Measurements from ENCODE around the gene PAWR.

The PAWR gene

DNA sequence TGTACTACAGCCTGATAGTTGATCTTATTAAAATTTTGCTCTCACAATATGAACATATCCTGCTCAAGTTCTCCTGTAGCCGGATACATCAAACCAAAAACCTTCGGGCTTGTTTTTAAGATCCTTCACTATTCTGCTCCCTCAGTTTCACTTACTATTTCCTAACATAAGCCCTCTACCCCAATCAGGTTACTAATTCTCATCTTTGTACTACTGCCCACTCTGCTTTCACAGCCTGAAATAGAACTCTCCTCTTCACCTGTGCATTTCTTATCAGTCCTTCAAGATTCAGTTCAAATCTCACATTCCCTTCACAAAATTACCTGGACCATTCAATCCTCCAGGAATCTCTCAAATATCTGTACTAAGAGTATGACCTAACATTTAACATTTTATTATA, 14.2 kb downstream of the PAWR start:
- no peak overlapping the region for H3K27ac ChIP-seq
- TF ChIP-seq, protein P1, sequence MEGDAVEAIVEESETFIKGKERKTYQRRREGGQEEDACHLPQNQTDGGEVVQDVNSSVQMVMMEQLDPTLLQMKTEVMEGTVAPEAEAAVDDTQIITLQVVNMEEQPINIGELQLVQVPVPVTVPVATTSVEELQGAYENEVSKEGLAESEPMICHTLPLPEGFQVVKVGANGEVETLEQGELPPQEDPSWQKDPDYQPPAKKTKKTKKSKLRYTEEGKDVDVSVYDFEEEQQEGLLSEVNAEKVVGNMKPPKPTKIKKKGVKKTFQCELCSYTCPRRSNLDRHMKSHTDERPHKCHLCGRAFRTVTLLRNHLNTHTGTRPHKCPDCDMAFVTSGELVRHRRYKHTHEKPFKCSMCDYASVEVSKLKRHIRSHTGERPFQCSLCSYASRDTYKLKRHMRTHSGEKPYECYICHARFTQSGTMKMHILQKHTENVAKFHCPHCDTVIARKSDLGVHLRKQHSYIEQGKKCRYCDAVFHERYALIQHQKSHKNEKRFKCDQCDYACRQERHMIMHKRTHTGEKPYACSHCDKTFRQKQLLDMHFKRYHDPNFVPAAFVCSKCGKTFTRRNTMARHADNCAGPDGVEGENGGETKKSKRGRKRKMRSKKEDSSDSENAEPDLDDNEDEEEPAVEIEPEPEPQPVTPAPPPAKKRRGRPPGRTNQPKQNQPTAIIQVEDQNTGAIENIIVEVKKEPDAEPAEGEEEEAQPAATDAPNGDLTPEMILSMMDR (conservative IDR thresholded peaks at IDR 0.05) = no peak
- no peak for TF ChIP-seq ZFX (IDR thresholded peaks at IDR 0.05)

DNA sequence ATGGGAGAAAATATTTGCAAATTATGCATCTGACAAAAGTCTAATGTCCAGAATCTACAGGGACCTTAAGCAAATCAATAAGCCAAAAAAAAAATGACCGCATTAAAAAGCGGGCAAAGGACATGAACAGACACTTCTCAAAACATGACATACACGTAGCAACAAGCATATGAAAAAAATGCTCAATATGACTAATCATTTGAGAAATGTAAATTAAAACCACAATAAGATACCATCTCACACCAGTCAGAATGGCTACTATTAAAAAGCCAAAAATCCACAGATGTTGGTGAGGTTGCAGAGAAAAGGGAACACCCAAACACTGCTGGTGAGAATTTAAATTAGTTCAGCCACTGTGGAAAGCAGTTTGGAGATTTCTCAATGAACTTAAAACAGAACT, 16.1 kb downstream of the PAWR start:
- no peak overlapping the region for H3K27ac ChIP-seq
- TF ChIP-seq, protein P1 (conservative IDR thresholded peaks at IDR 0.05) = no peak
- TF ChIP-seq ZFX (IDR thresholded peaks at IDR 0.05) = no peak

DNA sequence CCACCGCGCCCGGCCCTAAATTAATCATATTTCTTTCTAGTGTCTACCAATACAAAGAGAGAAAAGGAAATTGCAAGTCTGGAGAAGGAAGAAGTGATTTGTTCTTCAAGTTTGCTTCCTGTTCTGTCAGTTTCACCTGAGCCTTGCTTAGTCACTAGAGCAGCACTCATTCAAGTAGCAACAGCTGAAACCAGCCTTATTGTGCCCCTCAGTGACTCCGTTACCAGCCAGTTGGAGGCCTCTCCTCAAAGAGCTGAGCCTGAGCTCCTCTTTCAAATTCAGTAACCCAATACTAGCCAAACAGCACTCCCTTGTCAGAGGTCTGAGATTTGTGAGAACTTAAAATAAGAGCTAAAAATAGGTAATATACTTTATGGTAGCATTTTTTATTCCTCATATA, 17.4 kb downstream of the PAWR start:
- H3K27ac ChIP-seq = no peak overlapping the region
- no peak for TF ChIP-seq ZFX (IDR thresholded peaks at IDR 0.05)
- TF ChIP-seq, protein P1 (conservative IDR thresholded peaks at IDR 0.05) = no peak

DNA sequence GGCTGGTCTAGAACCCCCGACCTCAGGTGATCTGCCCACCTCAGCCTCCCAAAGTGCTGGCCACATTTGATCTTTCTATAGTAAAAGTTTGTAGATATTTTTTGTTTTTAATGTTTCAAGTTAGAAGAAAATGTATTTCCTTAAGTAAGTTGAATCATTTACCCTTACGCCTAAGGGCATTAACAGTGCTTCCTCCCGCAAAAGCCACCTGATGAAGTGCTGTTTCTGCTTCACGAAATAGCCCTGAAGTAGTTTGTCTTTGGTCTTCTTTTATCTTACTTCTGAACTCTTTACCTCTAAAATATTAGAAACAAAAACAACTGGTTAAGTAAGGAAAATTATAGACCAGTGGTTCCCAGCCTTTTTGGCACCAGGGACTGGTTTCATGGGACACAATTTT, 22.7 kb downstream of the PAWR start:
- TF ChIP-seq, protein P1 (conservative IDR thresholded peaks at IDR 0.05) = no peak
- no peak for TF ChIP-seq ZFX (IDR thresholded peaks at IDR 0.05)
- H3K27ac ChIP-seq = no peak overlapping the region

DNA sequence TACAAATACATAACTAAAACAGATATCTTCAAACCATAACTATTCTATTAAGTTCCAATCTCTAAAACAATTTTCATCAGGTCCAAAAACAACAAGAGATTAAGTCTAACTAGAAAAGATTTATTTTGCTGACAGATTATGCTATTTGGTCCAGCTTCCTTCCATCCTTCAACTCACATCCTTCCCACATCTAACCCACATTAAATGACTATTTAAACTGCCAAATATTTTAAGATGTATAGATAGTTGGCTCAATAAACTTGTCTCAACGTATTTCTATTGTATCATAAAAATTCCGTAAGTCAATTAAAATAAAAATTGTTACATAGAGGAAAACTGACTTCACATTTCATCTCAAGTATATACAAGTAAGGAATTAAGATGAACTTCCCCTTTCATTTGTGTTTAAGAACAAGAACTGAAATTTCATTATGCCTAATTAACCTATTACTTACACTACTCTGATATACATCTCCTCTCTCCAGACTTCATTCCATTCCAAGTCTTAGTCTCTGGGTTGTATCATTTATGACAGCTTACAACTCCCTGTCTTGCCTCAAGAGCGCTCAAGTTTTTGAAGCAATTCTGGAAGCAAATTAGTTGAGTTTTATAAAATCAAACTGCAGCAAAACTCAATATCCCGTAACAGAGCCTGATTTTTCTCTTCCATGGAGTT, 25.4 kb downstream of the PAWR start:
- no peak overlapping the region for H3K27ac ChIP-seq

DNA sequence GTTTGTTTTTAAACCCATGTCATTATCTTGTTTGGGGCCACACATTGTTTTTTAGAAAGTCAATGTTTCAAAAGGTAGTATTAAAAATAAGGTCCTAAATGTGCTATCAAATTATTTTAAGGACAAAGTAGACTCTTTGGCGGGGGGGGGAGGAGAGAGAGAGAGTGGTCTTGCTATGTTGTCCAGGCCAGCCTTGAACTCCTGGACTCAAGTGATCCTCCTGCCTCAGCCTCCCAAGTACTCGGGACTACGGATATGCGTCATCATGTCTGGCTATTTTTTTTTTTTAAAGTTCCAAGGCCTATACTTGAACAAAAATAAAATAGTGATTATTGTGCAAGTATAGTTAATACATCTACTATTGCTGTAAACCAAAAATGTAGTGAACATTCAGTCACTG, 26.2 kb downstream of the PAWR start:
- TF ChIP-seq, protein P1 (conservative IDR thresholded peaks at IDR 0.05) = no peak
- TF ChIP-seq ZFX (IDR thresholded peaks at IDR 0.05) = no peak
- no peak overlapping the region for H3K27ac ChIP-seq

More for the DNA sequence above, 25.4 kb downstream of the PAWR start:
- TF ChIP-seq ZFX (IDR thresholded peaks at IDR 0.05) = no peak
- TF ChIP-seq, protein P1 (conservative IDR thresholded peaks at IDR 0.05) = no peak

DNA sequence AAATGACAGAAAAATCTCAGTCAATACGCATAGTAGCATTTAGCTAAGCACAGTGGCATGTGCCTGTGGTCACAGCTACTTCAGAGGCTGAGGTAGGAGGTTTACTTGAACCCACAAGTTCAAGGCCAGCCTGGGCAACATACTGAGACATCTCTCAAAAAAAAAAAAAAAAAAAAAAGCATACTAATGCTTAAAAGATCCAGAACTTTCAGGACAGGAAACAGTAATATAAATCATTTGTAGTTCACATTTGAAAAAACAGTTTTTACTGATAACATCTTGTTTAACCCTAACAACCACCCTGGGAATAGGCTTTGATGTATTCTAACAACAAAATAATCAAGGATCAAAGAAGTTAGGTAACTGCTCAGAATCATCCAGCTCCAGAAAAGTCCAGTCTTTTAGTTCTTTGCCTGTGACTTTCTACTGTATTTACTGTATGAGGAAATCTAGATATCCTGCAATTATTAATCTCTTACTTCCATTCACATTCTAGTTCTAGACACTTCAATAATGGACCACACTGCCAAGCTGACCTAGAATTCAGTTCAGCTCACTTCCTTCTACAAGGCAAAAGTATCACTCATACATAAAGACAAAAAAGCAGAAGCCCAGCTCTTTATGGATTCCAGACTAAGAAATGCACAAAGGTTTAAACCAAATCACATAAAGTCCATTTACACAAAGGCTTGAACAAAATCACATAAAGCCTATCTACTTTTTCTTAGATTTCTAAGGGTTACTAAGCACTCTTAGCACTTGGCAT, 28.5 kb downstream of the PAWR start:
- H3K27ac ChIP-seq = no peak overlapping the region

More for the DNA sequence above, 28.5 kb downstream of the PAWR start:
- TF ChIP-seq ZFX (IDR thresholded peaks at IDR 0.05) = no peak
- TF ChIP-seq, protein P1 (conservative IDR thresholded peaks at IDR 0.05) = no peak

Data from C4-2B (cell line).